Heart right ventricle (tissue), 16 donors: ENCODE results near the gene TEDC1. TPM values are rescaled to one million over a fixed set of nuclear protein-coding genes. Genes with fewer than 3 reads are reported as not detected.
A peak's percentile ranks its signal among the peaks of the same experiment; 100 is the strongest.

ENCODE experiments used
- ATAC-seq, 8 donors: fragments of 200-7000 bp; cut with Tn5 transposase; one replicate each; pipeline ENCODE4 v1.9.1; 2020; ENCODE audit warnings: mild to moderate bottlenecking in 8 of 8, moderate library complexity in 8 of 8, moderate number of reproducible peaks in 1 of 8
- DNase-seq, 2 donors: peaks; one replicate each; pipeline ENCODE4 v3.0.0-alpha.2; 2020
- H3K27ac ChIP-seq, 10 donors: fragments of 200-600 bp; sonication (generic) in 2 of 10; one replicate each; pipeline versions ENCODE4 v1.5.0 to v1.8.0; 2020 to 2022; ENCODE audit warnings: mild to moderate bottlenecking in 3 of 10
- H3K27me3 ChIP-seq, 7 donors: fragments of 200-600 bp; one replicate each; pipeline ENCODE4 v1.8.0; 2021 to 2022; ENCODE audit warnings: mild to moderate bottlenecking in 2 of 7
- H3K36me3 ChIP-seq, 9 donors: fragments of 200-600 bp; sonication (generic) in 1 of 9; one replicate each; pipeline versions ENCODE4 v1.5.0 to v1.8.0; 2020 to 2022; ENCODE audit warnings: mild to moderate bottlenecking in 2 of 9
- H3K4me1 ChIP-seq, 9 donors: fragments of 200-600 bp; sonication (generic) in 1 of 9; one replicate each; pipeline versions ENCODE4 v1.5.0 to v1.8.0; 2020 to 2022; ENCODE audit warnings: mild to moderate bottlenecking in 4 of 9
- H3K4me3 ChIP-seq, 10 donors: fragments of 200-600 bp; sonication (generic) in 2 of 10; one replicate each; pipeline versions ENCODE4 v1.5.0 to v1.8.0; 2020 to 2022; ENCODE audit warnings: mild to moderate bottlenecking in 7 of 10, moderate library complexity in 2 of 10
- H3K9me3 ChIP-seq, 11 donors: fragments of 200-600 bp in 10 of 11; sonication (generic) in 2 of 11; one replicate each; pipeline versions ENCODE4 v1.5.0 to v1.8.0; 2013 to 2022; ENCODE audit warnings: mild to moderate bottlenecking in 2 of 11, control low read depth in 1 of 11, moderate library complexity in 1 of 11
- WGBS, 2 donors: extraction: QIAGEN DNeasy Blood & Tissue Kit; methylation state at CpG; one replicate each; pipeline ENCODE4 v1.1.7; 2013; ENCODE audit warnings: inconsistent platforms in 1 of 2; 5-methylcytosine and 5-hydroxymethylcytosine counted together
- intact Hi-C, 10 donors: fragments of 100-400 bp; cut with DNase I; formaldehyde crosslinking; loops; one replicate each; pipeline versions ENCODE4 v1.11.1 to v1.14.2; 2022
- polyA plus RNA-seq, 2 donors: library from polyadenylated mRNA; stranded (reverse); fragments of 200-250 nt; gene quantifications; one replicate each; pipeline ENCODE4 v1.2.3, GENCODE V29; 2013
- total RNA-seq, 10 donors: library from RNA; stranded (reverse); fragmentation: NEBNext Ultra II Directional in 3 of 10; extraction: Animal tissue kit (Norgen Biotek cat#: 25700) in 3 of 10; gene quantifications; one replicate each; pipeline versions ENCODE4 v1.2.1 to v1.2.4, GENCODE V29; 2021 to 2023
- TF ChIP-seq, protein P1 (sequence below), 9 donors: fragments of 200-600 bp; sonication (generic) in 2 of 9; IDR thresholded peaks; one replicate each; pipeline versions ENCODE4 v1.5.0 to v1.8.0; 2021 to 2022; ENCODE audit warnings: antibody characterized with exemption in 9 of 9, mild to moderate bottlenecking in 5 of 9, moderate library complexity in 1 of 9
- donor health status: Arrhythmogenic right ventricular cardiomyopathy.
- donor health status: ischemic (EF 13 %, LVEDD 7.1; RV severe dilation, severe dysfunction).
- donor health status: healthy with polysubstance abuse.
- donor health status: DM: no; HTN: yes; CAD: no.
- donor health status: DM: no; HTN: no; CAD: no.
- donor health status: ischemic (EF 25% LVEDD 6.9; RV normal size, moderate dysfunction).
- donor health status: ischemic (EF 25% LVEDD 5.7; RV mildly dilated, moderate dysfunction).
- donor health status: healthy.
- donor health status: DM: yes; HTN: yes; CAD: no.
- donor health status: Ischemic cardiomyopathy.
- donor health status: ischemic (EF 35%, LVEDD 5.7; RV mildly dilated, moderate dysfunction).
- donor health status: nonischemic (EF 11% LVEDD 7.7; RV severe dilation, severe dysfunction).
- donor health status: DM: yes; HTN: yes; CAD: no.
- donor health status: PGD.
- donor health status: ischemic (EF 29% LVEDD 5.4; RV normal size, mild dysfunction).
- donor health status: nonischemic (EF 23%, LVEDD 6.1; RV moderate dilation, normal function).

The TEDC1 gene
- total and polyA plus RNA-seq, 12 donors, result 2.3 to 10.0 (median 4.4) TPM

DNA sequence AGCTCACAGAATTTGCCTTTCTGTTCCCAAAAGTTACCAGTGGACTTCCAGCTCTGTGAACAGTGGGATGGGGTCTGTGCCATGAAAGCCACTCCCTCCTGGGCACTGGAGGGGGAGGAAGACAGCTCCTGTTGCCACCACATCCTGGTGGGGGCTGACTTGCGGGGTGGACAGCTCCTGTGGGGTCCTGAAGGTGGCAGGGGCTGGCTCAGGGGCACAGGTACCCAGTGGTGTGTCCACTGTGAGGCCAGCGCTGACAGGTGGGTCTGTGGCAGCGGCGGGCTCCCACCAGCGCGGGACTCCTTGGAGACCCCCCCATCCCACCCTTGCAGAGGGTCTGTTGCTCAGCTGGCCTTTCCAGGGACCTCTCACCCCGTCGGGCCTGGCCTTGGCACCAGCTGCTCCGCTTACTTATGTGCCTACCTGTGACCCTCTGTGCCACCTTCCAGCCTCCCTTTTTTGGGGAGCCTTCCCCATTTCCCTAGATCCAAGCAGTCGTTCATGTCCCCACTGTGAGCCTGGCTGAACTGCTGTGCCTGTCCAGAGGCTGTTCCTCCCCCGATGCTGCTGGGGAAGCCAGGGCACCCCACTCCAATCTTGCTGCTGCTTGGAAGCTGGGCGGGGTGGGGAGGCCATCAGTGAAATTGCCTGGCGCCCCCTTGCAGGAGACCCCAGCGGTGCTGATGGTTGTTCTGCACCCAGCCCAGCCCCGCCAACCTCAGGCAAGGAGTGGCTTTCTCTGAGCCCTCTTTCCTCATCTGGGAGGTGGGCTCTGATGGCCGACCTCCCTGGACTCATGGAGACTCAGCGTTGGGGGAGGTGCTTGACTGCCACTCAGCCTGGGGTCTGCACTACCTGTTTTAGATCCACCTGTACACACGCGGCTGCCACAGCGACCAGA lies 2.2 kb downstream of the TEDC1 start:
- 92 to 94% methylated on average over 20 of the region's 20 CpGs for WGBS, 2 donors
- Histone ChIP-seq H3K27ac (peak overlapping the region in 1 of 10 donors; percentile 24), H3K4me3 (no peak overlapping the region), H3K4me1 (peaks cover 18 to 52% (median 34%) of the 10 kb centered on the region in 9 donors), H3K36me3 (peaks cover 0 to 9% (median 0%) of the 10 kb centered on the region in 9 donors), H3K27me3 (no peaks in the 10 kb centered on the region), H3K9me3 (no peaks in the 10 kb centered on the region)
- peak in 1 of 2 donors; percentile 25 for DNase-seq
- TF ChIP-seq, protein P1, sequence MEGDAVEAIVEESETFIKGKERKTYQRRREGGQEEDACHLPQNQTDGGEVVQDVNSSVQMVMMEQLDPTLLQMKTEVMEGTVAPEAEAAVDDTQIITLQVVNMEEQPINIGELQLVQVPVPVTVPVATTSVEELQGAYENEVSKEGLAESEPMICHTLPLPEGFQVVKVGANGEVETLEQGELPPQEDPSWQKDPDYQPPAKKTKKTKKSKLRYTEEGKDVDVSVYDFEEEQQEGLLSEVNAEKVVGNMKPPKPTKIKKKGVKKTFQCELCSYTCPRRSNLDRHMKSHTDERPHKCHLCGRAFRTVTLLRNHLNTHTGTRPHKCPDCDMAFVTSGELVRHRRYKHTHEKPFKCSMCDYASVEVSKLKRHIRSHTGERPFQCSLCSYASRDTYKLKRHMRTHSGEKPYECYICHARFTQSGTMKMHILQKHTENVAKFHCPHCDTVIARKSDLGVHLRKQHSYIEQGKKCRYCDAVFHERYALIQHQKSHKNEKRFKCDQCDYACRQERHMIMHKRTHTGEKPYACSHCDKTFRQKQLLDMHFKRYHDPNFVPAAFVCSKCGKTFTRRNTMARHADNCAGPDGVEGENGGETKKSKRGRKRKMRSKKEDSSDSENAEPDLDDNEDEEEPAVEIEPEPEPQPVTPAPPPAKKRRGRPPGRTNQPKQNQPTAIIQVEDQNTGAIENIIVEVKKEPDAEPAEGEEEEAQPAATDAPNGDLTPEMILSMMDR (IDR thresholded peaks at IDR 0.05), result no peak
- no peak for ATAC-seq
- intact Hi-C loops, result loop anchor here in 3 of 10 donors (5.0 kb wide), 2 partner anchors 34 to 121 kb away; partner anchors contain the start of gene TMEM121 (in 2 of the 3)

DNA sequence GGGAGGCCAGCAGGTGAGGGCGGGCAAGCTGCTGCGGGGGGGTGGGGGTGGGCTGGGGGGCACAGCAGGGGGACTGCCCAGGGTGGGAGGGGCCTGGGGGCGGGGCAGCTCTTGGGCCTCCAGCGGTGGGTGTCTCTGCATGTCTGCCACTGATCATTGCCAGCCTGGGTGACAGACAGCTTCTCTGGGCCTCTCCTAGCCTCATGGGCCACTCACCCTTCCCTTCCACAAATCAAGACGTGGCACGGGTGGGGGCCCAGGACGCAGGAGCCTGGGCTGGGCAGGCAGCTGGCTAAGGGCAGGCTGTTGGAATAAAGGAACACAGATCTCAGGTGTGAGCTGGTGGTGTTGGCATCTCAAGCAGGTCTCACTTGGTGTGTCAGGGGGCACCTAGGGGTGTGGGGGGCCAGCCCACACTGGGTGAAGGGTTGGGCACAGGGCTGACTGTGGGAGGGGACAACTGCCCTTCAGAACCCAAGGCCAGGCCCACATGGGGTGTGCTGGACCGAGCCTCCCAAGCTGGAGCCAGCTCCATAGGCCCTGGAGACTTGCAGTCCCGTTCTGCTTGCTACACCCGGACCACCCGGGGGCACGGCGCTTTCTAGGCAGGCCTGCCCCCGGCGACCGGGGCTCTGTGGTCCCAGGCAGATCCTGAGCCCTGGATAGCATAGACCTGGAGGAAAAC lies 3.0 kb downstream of the TEDC1 start:
- intact Hi-C loops, result loop anchor here in 3 of 10 donors (5.0 kb wide), 2 partner anchors 33 to 122 kb away; partner anchors contain the start of gene TMEM121 (in 2 of the 3)
- peaks cover 0 to 16% (median 0%) of the 10 kb centered on the region in 9 donors for H3K36me3 ChIP-seq
- DNase-seq, result peak in 1 of 2 donors; percentile 12
- ATAC-seq, result no peak
- no peak overlapping the region for H3K27ac ChIP-seq
- H3K27me3 ChIP-seq, result no peaks in the 10 kb centered on the region
- no peaks in the 10 kb centered on the region for H3K9me3 ChIP-seq
- H3K4me3 ChIP-seq, result no peak overlapping the region
- TF ChIP-seq, protein P1 (IDR thresholded peaks at IDR 0.05), result no peak
- peaks cover 10 to 44% (median 26%) of the 10 kb centered on the region in 9 donors for H3K4me1 ChIP-seq
- WGBS, 2 donors, result 90 to 92% methylated on average over 16 of the region's 16 CpGs

DNA sequence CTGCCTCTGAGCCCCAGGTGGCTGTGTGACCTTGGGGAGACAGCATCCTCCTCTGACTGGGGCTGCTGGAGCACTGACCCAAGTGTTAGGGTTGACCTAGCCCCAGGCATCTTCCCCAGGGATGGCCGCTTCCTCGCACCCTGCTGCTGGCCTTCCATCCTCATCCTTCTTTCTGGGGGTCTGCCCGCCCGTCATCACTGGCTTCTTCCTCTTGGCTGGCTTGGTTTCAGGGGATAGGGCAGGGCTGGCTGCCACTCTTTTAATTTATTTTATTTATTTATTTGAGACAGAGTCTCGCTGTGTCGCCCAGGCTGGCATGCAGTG lies 3.5 kb downstream of the TEDC1 start:
- 93 to 97% methylated on average over 6 of the region's 6 CpGs for WGBS, 2 donors
- no peak for ATAC-seq
- Histone ChIP-seq H3K4me1 (peaks cover 9 to 38% (median 21%) of the 10 kb centered on the region in 9 donors), H3K36me3 (peaks cover 0 to 16% (median 0%) of the 10 kb centered on the region in 9 donors), H3K27me3 (no peaks in the 10 kb centered on the region), H3K27ac (no peak overlapping the region), H3K4me3 (no peak overlapping the region), H3K9me3 (no peaks in the 10 kb centered on the region)
- intact Hi-C loops, result loop anchor here in 3 of 10 donors (5.0 kb wide), 2 partner anchors 33 to 122 kb away; partner anchors contain the start of gene TMEM121 (in 2 of the 3)
- DNase-seq, result no peak
- TF ChIP-seq, protein P1 (IDR thresholded peaks at IDR 0.05), result no peak
